B cell (primary cell): ENCODE measurements around the gene TKTL2. TPM values are rescaled to one million over a fixed set of nuclear protein-coding genes. Genes with fewer than 3 reads are reported as not detected.

Experiments used
- ATAC-seq: fragments of 200-7000 bp; cut with Tn5 transposase; one replicate; pipeline ENCODE4 v1.10.0; 2021; ENCODE audit warnings: low read depth, mild to moderate bottlenecking, moderate number of reproducible peaks, moderate library complexity
- CTCF ChIA-PET: fragments of 350-600 bp; sonication (Branson Sonifier 250); formaldehyde crosslinking; loops from one replicate; lab custom pipeline; 2021; ENCODE audit warnings: antibody characterized with exemption, inconsistent platforms; lab: Charles Lee
- POLR2A ChIA-PET: fragments of 350-600 bp; sonication (Branson Sonifier 250); formaldehyde crosslinking; loops from one replicate; lab custom pipeline; 2021; ENCODE audit warnings: antibody characterized with exemption; lab: Charles Lee
- DNase-seq: peaks from one replicate; pipeline ENCODE4 v3.0.0; 2013
- H2AFZ ChIP-seq: 2 replicates; pipeline ENCODE4 v1.6.1; 2012; ENCODE audit warnings: mild to moderate bottlenecking, low read depth, low read length; ENCODE audit not compliant: insufficient read depth, poor library complexity, severe bottlenecking
- H3K27ac ChIP-seq, 2 donors: 1 replicate in 1 of 2; 2 replicates in 1 of 2; pipeline ENCODE4 v1.5.1; 2012 to 2013; ENCODE audit warnings: low read length in 2 of 2, mild to moderate bottlenecking in 2 of 2, moderate library complexity in 1 of 2
- H3K27me3 ChIP-seq, 4 experiments: fragments of 200-600 bp in 1 of 4; sonication (generic) in 1 of 4; replicated peaks in 1 of 4; 1 replicate in 2 of 4; 2 replicates in 2 of 4; pipeline versions ENCODE4 v1.6.1 to v1.7.0; 2013 to 2016; ENCODE audit warnings: low read length in 3 of 4, mild to moderate bottlenecking in 2 of 4, mixed read lengths in 1 of 4, moderate library complexity in 1 of 4; ENCODE audit not compliant: insufficient read depth in 4 of 4, control insufficient read depth in 3 of 4; ENCODE audit errors: control extremely low read depth in 1 of 4
- H3K36me3 ChIP-seq, 2 experiments: replicated peaks in 1 of 2; 1 replicate in 1 of 2; 2 replicates in 1 of 2; pipeline versions ENCODE4 v1.6.1 to v1.7.1; 2013; ENCODE audit warnings: low read length in 1 of 2; ENCODE audit not compliant: insufficient read depth in 2 of 2, control insufficient read depth in 1 of 2; ENCODE audit errors: control extremely low read depth in 1 of 2, extremely low read depth in 1 of 2
- H3K4me1 ChIP-seq, 2 donors: fragments of 200-600 bp in 1 of 2; sonication (generic) in 1 of 2; 1 replicate in 1 of 2; 2 replicates in 1 of 2; pipeline versions ENCODE4 v1.5.1 to v1.6.1; 2013 to 2017; ENCODE audit warnings: low read length in 2 of 2; ENCODE audit not compliant: control insufficient read depth in 2 of 2, insufficient read depth in 2 of 2
- H3K4me2 ChIP-seq: replicated peaks from 2 replicates; pipeline ENCODE3; 2012; ENCODE audit warnings: mild to moderate bottlenecking, low read depth, low read length; ENCODE audit not compliant: poor library complexity, severe bottlenecking
- H3K4me3 ChIP-seq, 5 experiments: fragments of 200-600 bp in 1 of 5; sonication (generic) in 1 of 5; 1 replicate in 3 of 5; 2 replicates in 2 of 5; pipeline versions ENCODE4 v1.5.1 to v1.7.0; 2011 to 2016; ENCODE audit warnings: low read length in 4 of 5, mild to moderate bottlenecking in 4 of 5, low read depth in 2 of 5, control low read depth in 1 of 5, moderate library complexity in 1 of 5; ENCODE audit not compliant: insufficient read depth in 1 of 5; ENCODE audit errors: control extremely low read depth in 1 of 5, extremely low read depth in 1 of 5
- H3K79me2 ChIP-seq: fragments of 200-600 bp; sonication (generic); one replicate; pipeline ENCODE4 v1.6.0; 2016; ENCODE audit warnings: low read length; ENCODE audit not compliant: control insufficient read depth, insufficient read depth
- H3K9ac ChIP-seq: fragments of 200-600 bp; sonication (generic); 2 replicates; pipeline ENCODE4 v1.6.1; 2017; ENCODE audit warnings: mild to moderate bottlenecking, low read length, moderate library complexity
- H3K9me3 ChIP-seq, 3 donors: one replicate each; pipeline versions ENCODE4 v1.6.1 to v1.7.1; 2013; ENCODE audit warnings: low read length in 2 of 3; ENCODE audit not compliant: control insufficient read depth in 2 of 3, insufficient read depth in 1 of 3; ENCODE audit errors: control extremely low read depth in 1 of 3
- H4K20me1 ChIP-seq: 2 replicates; pipeline ENCODE4 v1.6.0; 2012; ENCODE audit warnings: mild to moderate bottlenecking, low read length; ENCODE audit not compliant: insufficient read depth, control insufficient read depth, poor library complexity, severe bottlenecking
- H3K27ac Mint-ChIP-seq: one replicate; pipeline ENCODE4 v1.8.0; 2021; ENCODE audit warnings: mixed read lengths
- H3K27me3 Mint-ChIP-seq: one replicate; pipeline ENCODE4 v1.8.0; 2021; ENCODE audit warnings: mixed read lengths
- H3K4me1 Mint-ChIP-seq: one replicate; pipeline ENCODE4 v1.8.0; 2021; ENCODE audit warnings: mixed read lengths
- H3K4me3 Mint-ChIP-seq: one replicate; pipeline ENCODE4 v1.8.0; 2021; ENCODE audit warnings: mixed read lengths
- H3K9me3 Mint-ChIP-seq: one replicate; pipeline ENCODE4 v1.8.0; 2022; ENCODE audit warnings: mixed read lengths; ENCODE audit not compliant: insufficient read depth
- CTCF ChIP-seq: fragments of 200-600 bp; IDR thresholded peaks from one replicate; pipeline ENCODE4 v1.8.0; 2022; ENCODE audit warnings: antibody characterized with exemption, mild to moderate bottlenecking
- EZH2 ChIP-seq: IDR thresholded peaks from 2 replicates; pipeline ENCODE4 v1.6.1; 2012; ENCODE audit warnings: borderline replicate concordance, low read depth, mild to moderate bottlenecking, moderate library complexity, low read length; ENCODE audit not compliant: insufficient read depth, poor library complexity, severe bottlenecking
- WGBS: methylation state at CpG from one replicate; pipeline ENCODE4 v1.1.5; 2013; ENCODE audit warnings: missing lambda C conversion rate; ENCODE audit not compliant: insufficient coverage; 5-methylcytosine and 5-hydroxymethylcytosine counted together
- intact Hi-C: fragments of 100-400 bp; cut with micrococcal nuclease; formaldehyde crosslinking; loops from one replicate; pipeline ENCODE4 v1.10.0; 2022
- polyA plus RNA-seq: library from polyadenylated mRNA; depleted of rRNA; stranded (reverse); fragments of >200 nt; gene quantifications from 2 replicates; pipeline ENCODE4 v1.2.3, GENCODE V29; 2012
- total RNA-seq, 2 donors: library from RNA; stranded (reverse); fragments of 120-200 nt in 1 of 2; gene quantifications; 1 replicate in 1 of 2; 2 replicates in 1 of 2; pipeline versions ENCODE4 v1.2.3 to v1.2.4, GENCODE V29; 2013 to 2022

The TKTL2 gene
- total and polyA plus RNA-seq, 2 donors (not counting 1 experiment from before 2014, with no cell fraction given): 0.16 to 0.27 TPM

- Mint-ChIP-seq H3K4me3 (no peak overlapping the region), H3K4me1 (peaks cover 5% of the 10 kb centered on the region)
Measured at GRCh38 chr4:163476761-163477438, 3.3 kb upstream of the TKTL2 start.

More at GRCh38 chr4:163476761-163477438, 3.3 kb upstream of the TKTL2 start:
- H4K20me1 ChIP-seq: no peaks in the 10 kb centered on the region
- H3K79me2 ChIP-seq: no peaks in the 10 kb centered on the region
- H3K27me3 Mint-ChIP-seq: no peaks in the 10 kb centered on the region
- peaks cover 0 to 4% (median 0%) of the 10 kb centered on the region in 4 experiments for H3K27me3 ChIP-seq
- DNase-seq (no peak), ATAC-seq (no peak)
- ChIA-PET POLR2A (no interaction called here), CTCF (interaction anchor here (1.7 to 3.2 kb wide), 2 partner anchors 72 to 79 kb away, joined by 7 to 25 read pairs; no protein-coding TSS in a partner anchor)
- WGBS: 100% methylated on average over 1 of the region's 5 CpGs
- no peak overlapping the region for H3K4me2 ChIP-seq
- H3K4me1 ChIP-seq: peaks cover under 1 to 9% of the 10 kb centered on the region in 2 donors
- peaks cover 0 to 3% (median 0%) of the 10 kb centered on the region in 3 donors for H3K9me3 ChIP-seq
- H2AFZ ChIP-seq: no peak overlapping the region
- H3K9ac ChIP-seq: no peak overlapping the region
- TF ChIP-seq EZH2 (no peak), CTCF (no peak)
- H3K27ac Mint-ChIP-seq: no peak overlapping the region
- no peaks in the 10 kb centered on the region for H3K36me3 ChIP-seq
- no peaks in the 10 kb centered on the region for H3K9me3 Mint-ChIP-seq
- intact Hi-C loops: no loop called here
- no peak overlapping the region for H3K4me3 ChIP-seq
- H3K27ac ChIP-seq: no peak overlapping the region
